Measurements from ENCODE around the gene SPRYD3.

The SPRYD3 gene

DNA sequence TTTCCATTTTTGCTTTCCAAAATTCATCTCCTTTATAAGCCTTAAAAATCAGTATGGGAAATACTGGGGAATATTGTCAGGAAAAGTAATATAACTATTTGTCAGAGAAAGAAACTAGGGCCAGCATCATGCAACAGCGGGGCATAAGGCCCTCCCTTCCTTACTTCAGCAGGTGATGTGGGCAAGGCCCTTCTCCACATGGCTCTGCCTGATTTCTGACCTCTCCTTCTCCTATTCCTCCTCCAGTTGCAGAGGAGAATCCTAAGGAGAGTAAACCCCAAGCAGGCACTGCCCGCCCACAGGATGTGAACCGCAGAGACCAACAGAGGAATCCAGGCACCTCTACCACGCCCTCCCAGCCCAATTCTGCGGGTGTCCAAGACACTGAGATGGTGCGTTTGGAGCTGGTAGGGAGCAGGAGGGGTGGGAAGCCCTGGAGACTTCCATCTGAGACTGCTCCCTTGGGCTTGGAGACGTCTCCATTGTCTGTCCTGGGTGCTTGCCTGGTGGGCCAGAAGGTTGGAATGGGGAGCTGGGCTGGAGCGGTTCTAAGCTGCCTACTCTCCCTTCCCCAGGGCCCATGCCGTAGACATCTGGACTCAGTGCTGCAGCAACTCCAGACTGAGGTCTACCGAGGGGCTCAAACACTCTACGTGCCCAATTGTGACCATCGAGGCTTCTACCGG lies 21.4 kb upstream of the SPRYD3 start:
- Histone ChIP-seq H3K36me3 (ENCODE audit: control insufficient read depth, low read length) (no peaks in the 10 kb centered on the region), H3K79me2 (ENCODE audit: control insufficient read depth, low read length) (no peaks in the 10 kb centered on the region), H3K4me2 (ENCODE audit: low read length) (no peak overlapping the region), H3K4me1 (ENCODE audit: control insufficient read depth, low read length) (peaks cover 52% of the 10 kb centered on the region), H3K27ac (ENCODE audit: low read depth, low read length) (no peak overlapping the region), H3K27me3 (ENCODE audit: control insufficient read depth, low read length) (peaks cover 24% of the 10 kb centered on the region), H3K4me3 (ENCODE audit: low read length) (no peak overlapping the region), H3F3A (ENCODE audit: control insufficient read depth, insufficient read depth) (peaks cover 9% of the 10 kb centered on the region), H3K9me2 (replicated peaks; ENCODE audit: control insufficient read depth, low read length) (no peaks in the 10 kb centered on the region), H4K20me1 (ENCODE audit: control insufficient read depth, insufficient read depth, low read depth, low read length) (no peaks in the 10 kb centered on the region), H3K9me3 (ENCODE audit: control insufficient read depth, insufficient read depth, low read length) (no peaks in the 10 kb centered on the region)
- TF ChIP-seq, protein P1, sequence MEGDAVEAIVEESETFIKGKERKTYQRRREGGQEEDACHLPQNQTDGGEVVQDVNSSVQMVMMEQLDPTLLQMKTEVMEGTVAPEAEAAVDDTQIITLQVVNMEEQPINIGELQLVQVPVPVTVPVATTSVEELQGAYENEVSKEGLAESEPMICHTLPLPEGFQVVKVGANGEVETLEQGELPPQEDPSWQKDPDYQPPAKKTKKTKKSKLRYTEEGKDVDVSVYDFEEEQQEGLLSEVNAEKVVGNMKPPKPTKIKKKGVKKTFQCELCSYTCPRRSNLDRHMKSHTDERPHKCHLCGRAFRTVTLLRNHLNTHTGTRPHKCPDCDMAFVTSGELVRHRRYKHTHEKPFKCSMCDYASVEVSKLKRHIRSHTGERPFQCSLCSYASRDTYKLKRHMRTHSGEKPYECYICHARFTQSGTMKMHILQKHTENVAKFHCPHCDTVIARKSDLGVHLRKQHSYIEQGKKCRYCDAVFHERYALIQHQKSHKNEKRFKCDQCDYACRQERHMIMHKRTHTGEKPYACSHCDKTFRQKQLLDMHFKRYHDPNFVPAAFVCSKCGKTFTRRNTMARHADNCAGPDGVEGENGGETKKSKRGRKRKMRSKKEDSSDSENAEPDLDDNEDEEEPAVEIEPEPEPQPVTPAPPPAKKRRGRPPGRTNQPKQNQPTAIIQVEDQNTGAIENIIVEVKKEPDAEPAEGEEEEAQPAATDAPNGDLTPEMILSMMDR (IDR thresholded peaks at IDR 0.05; ENCODE audit: low read depth, low read length, poor library complexity, severe bottlenecking) = no peak
- no peak for TF ChIP-seq EZH2phosphoT487 (IDR thresholded peaks at IDR 0.05; ENCODE audit: borderline replicate concordance, low read length)

DNA sequence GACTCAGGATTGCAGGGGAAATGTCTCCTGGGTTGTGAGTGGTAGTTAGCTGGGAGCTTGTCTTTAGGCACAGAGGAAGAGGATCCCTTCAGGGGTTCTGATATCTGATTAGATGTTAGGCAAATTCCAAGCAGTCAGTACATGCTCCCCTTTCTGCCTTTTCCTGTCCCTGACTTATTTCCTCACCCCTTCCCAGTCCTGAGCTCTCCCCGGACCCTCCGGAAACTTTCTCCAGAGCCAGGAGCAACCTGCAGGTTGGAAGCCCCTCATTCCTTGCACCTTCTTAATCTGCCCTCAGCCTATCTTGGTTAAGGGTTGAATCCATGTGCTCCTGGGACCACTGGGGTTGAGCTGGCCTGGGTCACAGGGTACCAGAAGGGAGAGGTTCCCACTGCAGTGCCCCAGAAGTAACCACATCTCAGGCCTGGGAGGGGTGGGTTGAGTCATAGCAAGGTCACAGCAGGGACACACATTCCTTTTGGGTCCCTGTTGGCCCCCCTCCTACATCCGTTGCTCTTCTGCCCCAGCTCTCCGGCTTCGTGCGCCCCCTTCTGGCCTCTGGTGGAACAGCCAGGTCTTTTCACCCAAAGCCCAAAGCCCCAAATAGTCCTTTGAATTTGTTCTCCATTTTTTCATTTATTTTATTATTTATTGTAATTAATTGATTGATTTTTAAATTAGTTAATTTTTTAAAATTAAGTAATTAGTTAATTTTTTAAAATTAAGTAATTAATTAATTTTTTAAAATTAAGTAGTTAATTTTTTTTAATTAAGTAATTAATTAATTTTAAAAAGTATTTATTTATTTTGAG lies 20.1 kb upstream of the SPRYD3 start:
- H3K27ac ChIP-seq (ENCODE audit: low read depth, low read length) = no peak overlapping the region
- no peaks in the 10 kb centered on the region for H3K79me2 ChIP-seq (ENCODE audit: control insufficient read depth, low read length)
- peaks cover 24% of the 10 kb centered on the region for H3K27me3 ChIP-seq (ENCODE audit: control insufficient read depth, low read length)
- no peak overlapping the region; the same call in 1 of the 2 replicates for H3K4me3 ChIP-seq (ENCODE audit: low read length)
- TF ChIP-seq, protein P1 (IDR thresholded peaks at IDR 0.05; ENCODE audit: low read depth, low read length, poor library complexity, severe bottlenecking) = peak; percentile 89
- TF ChIP-seq EZH2phosphoT487 (IDR thresholded peaks at IDR 0.05; ENCODE audit: borderline replicate concordance, low read length) = no peak
- H3K9me3 ChIP-seq (ENCODE audit: control insufficient read depth, insufficient read depth, low read length) = no peaks in the 10 kb centered on the region
- no peaks in the 10 kb centered on the region for H3K36me3 ChIP-seq (ENCODE audit: control insufficient read depth, low read length)
- no peaks in the 10 kb centered on the region for H3K9me2 ChIP-seq (replicated peaks; ENCODE audit: control insufficient read depth, low read length)
- H4K20me1 ChIP-seq (ENCODE audit: control insufficient read depth, insufficient read depth, low read depth, low read length) = no peaks in the 10 kb centered on the region
- H3K4me2 ChIP-seq (ENCODE audit: low read length) = peak overlapping the region; percentile 90
- peaks cover 9% of the 10 kb centered on the region for H3F3A ChIP-seq (ENCODE audit: control insufficient read depth, insufficient read depth)
- H3K4me1 ChIP-seq (ENCODE audit: control insufficient read depth, low read length) = peaks cover 52% of the 10 kb centered on the region

DNA sequence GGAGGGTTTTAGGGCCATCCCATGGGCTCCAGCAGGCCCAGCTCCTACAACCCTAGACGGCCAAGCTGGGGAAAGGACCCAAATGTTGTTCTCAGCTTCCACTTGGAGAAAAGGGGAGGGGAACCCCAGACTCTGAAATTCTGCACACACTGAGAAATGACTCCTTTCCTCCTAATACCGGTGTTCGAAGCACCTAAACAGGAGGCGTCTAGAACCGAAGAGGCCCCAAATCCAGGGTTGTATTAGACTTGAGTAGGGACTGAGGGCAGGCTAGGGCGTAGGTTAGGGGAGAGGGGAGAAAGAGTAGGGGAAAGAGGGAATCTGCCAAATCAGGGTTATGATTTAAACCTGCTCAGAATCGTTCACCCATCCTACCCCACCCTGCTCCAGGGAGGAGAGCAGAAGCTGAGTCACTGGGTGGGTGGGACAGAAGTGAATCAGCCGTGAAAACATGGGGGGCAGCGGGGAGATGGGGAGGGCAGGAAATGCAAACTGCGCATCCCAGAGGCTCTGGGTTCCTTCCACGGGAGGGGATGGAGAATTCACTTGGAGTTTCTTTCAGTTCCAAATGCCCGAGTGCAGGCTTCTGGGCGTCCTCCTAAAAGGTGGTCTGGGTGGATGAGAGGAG lies 19.3 kb upstream of the SPRYD3 start:
- no peaks in the 10 kb centered on the region for H3K9me3 ChIP-seq (ENCODE audit: control insufficient read depth, insufficient read depth, low read length)
- peaks cover 9% of the 10 kb centered on the region for H3F3A ChIP-seq (ENCODE audit: control insufficient read depth, insufficient read depth)
- H3K36me3 ChIP-seq (ENCODE audit: control insufficient read depth, low read length) = no peaks in the 10 kb centered on the region
- H3K9me2 ChIP-seq (replicated peaks; ENCODE audit: control insufficient read depth, low read length) = no peaks in the 10 kb centered on the region
- H4K20me1 ChIP-seq (ENCODE audit: control insufficient read depth, insufficient read depth, low read depth, low read length) = no peaks in the 10 kb centered on the region
- H3K27ac ChIP-seq (ENCODE audit: low read depth, low read length) = no peak overlapping the region
- no peaks in the 10 kb centered on the region for H3K79me2 ChIP-seq (ENCODE audit: control insufficient read depth, low read length)
- H3K4me1 ChIP-seq (ENCODE audit: control insufficient read depth, low read length) = peaks cover 44% of the 10 kb centered on the region
- peaks cover 27% of the 10 kb centered on the region for H3K27me3 ChIP-seq (ENCODE audit: control insufficient read depth, low read length)
- H3K4me3 ChIP-seq (ENCODE audit: low read length) = peak overlapping the region; percentile 74
- peak overlapping the region; percentile 90 for H3K4me2 ChIP-seq (ENCODE audit: low read length)
- TF ChIP-seq EZH2phosphoT487 (IDR thresholded peaks at IDR 0.05; ENCODE audit: borderline replicate concordance, low read length) = no peak
- TF ChIP-seq, protein P1 (IDR thresholded peaks at IDR 0.05; ENCODE audit: low read depth, low read length, poor library complexity, severe bottlenecking) = no peak
